GM12878 (cell line): ENCODE results near the gene ABCC1. TPM values are rescaled to one million over a fixed set of nuclear protein-coding genes. Genes with fewer than 3 reads are reported as not detected.

ENCODE experiments used
- ATAC-seq: fragments of 200-7000 bp; cut with Tn5 transposase; 3 replicates; pipeline ENCODE4 v1.9.1; 2020; ENCODE audit warnings: mild to moderate bottlenecking, moderate library complexity
- BruUV-seq: library from RNA; stranded (reverse); fragments of 400-500 nt; replicated peaks from 2 replicates; lab custom pipeline; 2021; lab: Mats Ljungman, UMichigan
- CTCF ChIA-PET: fragments of 300-600 bp; sonication (Branson Sonifier 250); formaldehyde crosslinking; extraction: SDS; loops from one replicate; lab custom pipeline; 2021; ENCODE audit warnings: inconsistent platforms; lab: Yijun Ruan, JAX
- POLR2A ChIA-PET: fragments of 350-600 bp; formaldehyde crosslinking; extraction: SDS; loops from one replicate; lab custom pipeline; 2021; ENCODE audit warnings: inconsistent platforms; lab: Charles Lee
- RAD21 ChIA-PET: fragments of 300-600 bp; sonication (Branson Sonifier 250); formaldehyde crosslinking; loops from one replicate; lab custom pipeline; 2023; ENCODE audit warnings: antibody characterized with exemption; ENCODE audit not compliant: unreplicated experiment; lab: Charles Lee
- SMC1A ChIA-PET: fragments of 300-600 bp; sonication (Branson Sonifier 250); formaldehyde crosslinking; loops from one replicate; lab custom pipeline; 2023; ENCODE audit not compliant: unreplicated experiment, uncharacterized antibody; lab: Charles Lee
- DNase-seq: peaks from one replicate; pipeline ENCODE4 v3.0.0-alpha.2; 2011; ENCODE audit warnings: low read depth, low spot score
- FAIRE-seq: peaks from 3 replicates; lab custom pipeline; 2011; peaks lifted over from hg19 to GRCh38; lab: Jason Lieb, UNC
- H2AFZ ChIP-seq: 2 replicates; pipeline ENCODE4 v1.6.0; 2011; ENCODE audit warnings: low read depth, low read length, control low read depth; ENCODE audit not compliant: control insufficient read depth
- H3K27ac ChIP-seq: 2 replicates; pipeline ENCODE4 v1.5.1; 2011; ENCODE audit warnings: control low read depth; ENCODE audit not compliant: control insufficient read depth, insufficient read depth
- H3K27me3 ChIP-seq, 2 experiments: replicated peaks in 1 of 2; 2 replicates each; pipeline versions ENCODE4 v1.6.0 to v1.6.1; 2011; ENCODE audit warnings: low read length in 1 of 2; ENCODE audit not compliant: control insufficient read depth in 2 of 2, insufficient read depth in 2 of 2
- H3K36me3 ChIP-seq, 2 experiments: 2 replicates each; pipeline ENCODE4 v1.5.1; 2011; ENCODE audit warnings: low read length in 1 of 2; ENCODE audit not compliant: control insufficient read depth in 2 of 2, insufficient read depth in 2 of 2
- H3K4me1 ChIP-seq: 2 replicates; pipeline ENCODE4 v1.6.1; 2011; ENCODE audit warnings: mild to moderate bottlenecking, low read length, moderate library complexity, mixed read lengths; ENCODE audit not compliant: control insufficient read depth, insufficient read depth
- H3K4me2 ChIP-seq: 2 replicates; pipeline ENCODE4 v1.6.0; 2011; ENCODE audit warnings: control low read depth; ENCODE audit not compliant: control insufficient read depth, insufficient read depth
- H3K4me3 ChIP-seq: fragments of 200-600 bp; sonication (generic); 2 replicates; pipeline ENCODE4 v1.5.1; 2016
- H3K79me2 ChIP-seq: 2 replicates; pipeline ENCODE4 v1.6.0; 2011; ENCODE audit warnings: low read length; ENCODE audit not compliant: control insufficient read depth, insufficient read depth
- H3K9ac ChIP-seq: 2 replicates; pipeline ENCODE4 v1.8.0; 2011; ENCODE audit warnings: low read length, control low read depth, mixed read lengths; ENCODE audit not compliant: control insufficient read depth, insufficient read depth
- H3K9me3 ChIP-seq: replicated peaks from 3 replicates; pipeline ENCODE4 v1.5.1; 2011; ENCODE audit warnings: mild to moderate bottlenecking, low read length; ENCODE audit not compliant: control insufficient read depth, insufficient read depth
- H4K20me1 ChIP-seq: 2 replicates; pipeline ENCODE4 v1.6.0; 2011; ENCODE audit not compliant: control insufficient read depth, insufficient read depth
- HDAC6 ChIP-seq: fragments of 200-600 bp; sonication (generic); IDR thresholded peaks from one replicate; pipeline ENCODE4 v1.8.0; 2017; ENCODE audit warnings: antibody characterized with exemption; ENCODE audit not compliant: unreplicated experiment
- IRF3 ChIP-seq: fragments of 450-650 bp; IDR thresholded peaks from 2 replicates; pipeline ENCODE4 v1.6.1; 2014; ENCODE audit warnings: mild to moderate bottlenecking
- KAT2A ChIP-seq: conservative IDR thresholded peaks from 2 replicates; pipeline ENCODE4 v1.6.1; 2011; ENCODE audit warnings: low read depth, low read length; ENCODE audit not compliant: control insufficient read depth
- KDM1A ChIP-seq: fragments of 200-600 bp; sonication (generic); IDR thresholded peaks from 2 replicates; pipeline ENCODE4 v1.6.1; 2016; ENCODE audit warnings: borderline replicate concordance
- MAX ChIP-seq: IDR thresholded peaks from 2 replicates; pipeline ENCODE4 v1.6.1; 2012; ENCODE audit warnings: low read depth, low read length, improper control_type of control experiment
- PBX3 ChIP-seq: IDR thresholded peaks from 2 replicates; pipeline ENCODE4 v1.6.1; 2011; ENCODE audit warnings: mild to moderate bottlenecking, low read depth, low read length, moderate library complexity; ENCODE audit not compliant: insufficient replicate concordance
- RCOR1 ChIP-seq: conservative IDR thresholded peaks from 2 replicates; pipeline ENCODE4 v1.6.1; 2012; ENCODE audit warnings: low read depth, low read length, improper control_type of control experiment
- SPI1 ChIP-seq: IDR thresholded peaks from 2 replicates; pipeline ENCODE4 v1.6.1; 2011; ENCODE audit warnings: low read depth, mild to moderate bottlenecking, low read length, moderate library complexity, borderline replicate concordance; ENCODE audit not compliant: insufficient read depth
- SREBF2 ChIP-seq: IDR thresholded peaks from 2 replicates; pipeline ENCODE4 v1.6.1; 2012; ENCODE audit warnings: mild to moderate bottlenecking, low read length
- STAT1 ChIP-seq: fragments of 450-650 bp; conservative IDR thresholded peaks from 2 replicates; pipeline ENCODE4 v1.6.1; 2014; ENCODE audit warnings: antibody characterized with exemption, mild to moderate bottlenecking
- TCF12 ChIP-seq: IDR thresholded peaks from 2 replicates; pipeline ENCODE4 v1.6.1; 2011; ENCODE audit warnings: low read depth, mild to moderate bottlenecking, low read length
- TCF3 ChIP-seq: IDR thresholded peaks from 2 replicates; pipeline ENCODE4 v1.6.1; 2012; ENCODE audit warnings: low read depth, mild to moderate bottlenecking, low read length, borderline replicate concordance; ENCODE audit not compliant: insufficient read depth
- ZNF24 ChIP-seq: fragments of 450-650 bp; IDR thresholded peaks from 2 replicates; pipeline ENCODE4 v1.6.1; 2017; ENCODE audit warnings: antibody characterized with exemption, mild to moderate bottlenecking
- WGBS: methylation state at CpG from one replicate; pipeline ENCODE4 v1.1.6; 2016; ENCODE audit warnings: low lambda C conversion rate; ENCODE audit not compliant: insufficient replicate concordance, insufficient coverage; ENCODE audit errors: missing lambda C conversion rate; 5-methylcytosine and 5-hydroxymethylcytosine counted together
- in situ Hi-C: fragments of 300-500 bp; cut with MboI; formaldehyde crosslinking; loops from 9 replicates; pipeline ENCODE4 v1.14.3; 2018; ENCODE audit warnings: mixed read lengths
- intact Hi-C: fragments of 100-400 bp; cut with micrococcal nuclease; formaldehyde crosslinking; loops from one replicate; pipeline ENCODE4 v1.14.2; 2022; ENCODE audit not compliant: unreplicated experiment
- polyA plus RNA-seq, 11 experiments: library from polyadenylated mRNA; depleted of rRNA in 4 of 11; unstranded in 6 of 11; stranded (reverse) in 5 of 11; fragments of >200 nt; fragmentation: Nextera tagmentation in 4 of 11; fragmentation: Illumina TruSeq in 1 of 11; extraction: Ambion mirVana in 4 of 11; extraction: Trizol in 1 of 11; gene quantifications; 1 replicate in 1 of 11; 2 replicates in 10 of 11; pipeline versions ENCODE4 v1.2.1 to v1.2.3, GENCODE V29; 2011 to 2016; ENCODE audit warnings: inconsistent platforms in 2 of 11, missing spikeins in 2 of 11, low read depth in 1 of 11
- total RNA-seq, 4 experiments: library from RNA; depleted of rRNA in 3 of 4; stranded (reverse); fragments of >200 nt in 3 of 4; fragmentation: Illumina TruSeq in 1 of 4; extraction: Trizol in 1 of 4; gene quantifications; 2 replicates each; pipeline versions ENCODE4 v1.2.1 to v1.2.3, GENCODE V29; 2013 to 2021

ABCC1 gene
- total and polyA plus RNA-seq, 10 of the 15 experiments (the other 5 are each of a cell fraction or from before 2014, with no cell fraction given), result 3.2 to 44.6 (median 14.5) TPM

GRCh38 chr16:16172991-16173390 is 223.6 kb downstream of the ABCC1 start:
- no TSS peak for BruUV-seq
- Histone ChIP-seq H3K4me3 (no peak overlapping the region), H3K9me3 (no peaks in the 10 kb centered on the region; the same call in 2 of the 3 replicates), H4K20me1 (no peaks in the 10 kb centered on the region), H3K79me2 (no peaks in the 10 kb centered on the region), H3K36me3 (no peaks in the 10 kb centered on the region), H3K4me1 (no peaks in the 10 kb centered on the region), H3K27ac (no peak overlapping the region), H3K9ac (no peak overlapping the region), H3K4me2 (no peak overlapping the region), H2AFZ (no peak overlapping the region), H3K27me3 (no peaks in the 10 kb centered on the region)
- intact Hi-C loops, result no loop called here
- no peak for ATAC-seq
- POLR2A ChIA-PET, result no interaction called here
- 88% methylated on average over 4 of the region's 4 CpGs for WGBS
- TF ChIP-seq TCF12 (no peak), PBX3 (no peak), TCF3 (no peak), SPI1 (no peak), IRF3 (no peak), STAT1 (no peak), HDAC6 (no peak), MAX (no peak), KAT2A (no peak), SREBF2 (no peak), KDM1A (no peak), RCOR1 (no peak), ZNF24 (no peak)
- RAD21 ChIA-PET, result no interaction called here
- SMC1A ChIA-PET, result interaction anchor here (0.8 kb wide), 1 partner anchor 13 kb away, joined by 3 read pairs; no protein-coding TSS in a partner anchor
- in situ Hi-C loops, result no loop called here
- CTCF ChIA-PET, result interaction anchor here (0.8 to 1.2 kb wide), 2 partner anchors 298 to 390 kb away, joined by 3 read pairs; no protein-coding TSS in a partner anchor
- FAIRE-seq, result no peak
- DNase-seq, result no peak
